Activated CD4-positive, alpha-beta T cell treated with anti-CD3 and anti-CD28 coated beads, Interleukin-2, amount 50 U/mL, for 4 hours (primary cell): ENCODE results near the gene REEP3.
"Not testable (repeated sequence)": the region's sequence is repeated elsewhere in the genome, so short reads cannot be mapped to it uniquely, and the experiment has no call there.

Source experiments
- DNase-seq, 2 experiments: peaks; one replicate each; pipeline ENCODE4 v3.0.0-alpha.2; 2020

The REEP3 gene, protein sequence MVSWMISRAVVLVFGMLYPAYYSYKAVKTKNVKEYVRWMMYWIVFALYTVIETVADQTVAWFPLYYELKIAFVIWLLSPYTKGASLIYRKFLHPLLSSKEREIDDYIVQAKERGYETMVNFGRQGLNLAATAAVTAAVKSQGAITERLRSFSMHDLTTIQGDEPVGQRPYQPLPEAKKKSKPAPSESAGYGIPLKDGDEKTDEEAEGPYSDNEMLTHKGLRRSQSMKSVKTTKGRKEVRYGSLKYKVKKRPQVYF

DNA sequence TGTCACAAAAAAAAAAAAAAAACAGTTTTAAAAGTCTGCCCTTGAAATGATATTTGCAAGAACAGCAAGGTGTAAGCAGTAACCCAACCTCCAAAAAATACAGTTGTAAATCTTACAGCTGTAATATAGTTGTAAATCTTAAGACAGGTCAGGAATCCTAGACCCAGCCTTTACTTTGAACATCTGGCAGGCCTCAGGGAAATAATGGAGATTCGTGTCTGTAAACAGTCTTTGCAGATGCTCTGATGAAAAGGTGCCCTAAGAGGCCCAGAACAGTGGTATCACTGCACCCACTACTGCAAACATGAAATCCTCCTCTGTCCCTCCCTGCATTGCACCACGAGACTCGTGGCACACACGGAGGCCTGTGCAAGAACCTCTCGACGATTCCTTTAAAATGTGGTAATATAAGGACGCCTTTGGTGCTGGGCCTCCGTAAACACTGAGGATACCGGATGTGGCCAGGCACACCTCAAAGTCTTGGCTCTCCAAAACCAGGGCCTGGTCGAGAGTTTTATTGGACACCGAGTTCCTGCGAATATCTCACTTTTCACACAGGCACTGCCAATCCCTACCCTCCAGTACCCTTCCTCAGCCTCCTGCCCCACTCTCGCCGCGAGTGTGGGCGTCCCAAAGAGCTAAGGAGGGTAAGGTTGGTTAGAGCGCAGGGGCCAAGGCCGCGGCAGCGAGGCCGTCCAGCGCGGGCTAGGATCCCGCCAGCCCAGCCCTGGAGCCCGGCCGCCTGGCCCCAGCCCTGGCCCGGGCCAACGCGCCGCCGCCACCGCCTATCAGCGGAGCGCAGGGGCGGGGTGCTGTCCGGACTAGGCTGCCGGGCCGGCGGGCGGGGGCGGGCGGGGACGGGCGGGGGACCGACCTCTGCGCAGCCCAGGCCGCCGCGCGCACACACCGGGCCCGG, at the start of gene REEP3:
TSS of gene REEP3 (plus strand) at position 902 of the 916 bp plus-strand sequence. CDS start 145 bp downstream, outside the sequence.
- DNase-seq = peak; percentile 6 to 12

DNA sequence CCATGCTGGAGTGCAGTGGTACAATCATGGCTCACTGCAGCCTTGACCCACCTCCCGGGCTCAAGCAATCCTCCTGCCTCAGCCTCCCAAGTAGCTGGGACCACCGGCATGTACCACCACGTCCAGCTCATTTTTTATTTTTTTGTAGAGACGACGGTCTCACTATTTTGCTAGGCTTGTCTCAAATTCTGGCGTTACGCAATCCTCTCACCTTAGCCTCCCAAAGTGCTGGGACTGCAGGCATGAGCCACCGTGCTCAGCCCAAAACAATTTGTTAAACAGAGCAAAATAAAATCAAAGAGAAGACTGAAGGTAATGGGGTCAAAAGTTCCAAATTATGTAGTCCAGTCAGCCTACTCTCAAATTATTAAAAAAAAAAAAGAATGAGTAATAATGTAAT, 46.7 kb upstream of the REEP3 start:
- no peak for DNase-seq

DNA sequence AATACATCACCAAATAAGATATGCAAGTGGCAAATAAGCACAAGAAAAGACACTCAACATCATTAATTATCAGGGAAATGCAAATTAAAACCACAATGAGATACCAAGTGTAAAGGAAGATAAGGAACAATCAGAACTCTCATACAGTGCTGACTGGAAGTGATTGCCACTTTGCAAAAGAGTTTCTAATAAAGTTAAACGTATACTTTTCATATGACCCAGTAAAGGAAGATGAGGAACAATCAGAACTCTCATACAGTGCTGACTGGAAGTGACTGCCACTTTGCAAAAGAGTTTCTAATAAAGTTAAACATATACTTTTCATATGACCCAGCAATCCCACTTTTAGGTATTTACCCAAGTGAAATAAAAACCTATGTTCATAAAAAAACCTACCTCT, 43.3 kb upstream of the REEP3 start:
- DNase-seq = no peak

DNA sequence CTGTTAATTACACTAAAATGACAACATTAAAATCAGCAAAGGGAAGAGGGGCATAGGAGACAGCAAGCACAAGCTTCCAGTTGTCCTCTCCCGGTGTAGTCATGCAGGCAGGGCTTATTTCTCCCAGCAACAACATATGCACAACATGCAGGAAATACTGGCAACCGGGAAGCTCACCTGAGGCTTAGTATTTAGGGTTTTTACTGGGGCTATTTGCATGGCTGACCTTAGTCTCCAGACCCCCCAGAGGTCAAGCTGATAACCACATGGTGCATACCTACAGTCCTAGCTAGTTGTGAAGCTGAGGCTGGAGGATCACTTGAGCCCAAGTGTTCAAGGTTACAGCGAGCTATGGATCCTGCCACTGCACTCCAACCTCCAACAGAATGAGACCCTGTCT, 42.6 kb upstream of the REEP3 start:
- no peak for DNase-seq

DNA sequence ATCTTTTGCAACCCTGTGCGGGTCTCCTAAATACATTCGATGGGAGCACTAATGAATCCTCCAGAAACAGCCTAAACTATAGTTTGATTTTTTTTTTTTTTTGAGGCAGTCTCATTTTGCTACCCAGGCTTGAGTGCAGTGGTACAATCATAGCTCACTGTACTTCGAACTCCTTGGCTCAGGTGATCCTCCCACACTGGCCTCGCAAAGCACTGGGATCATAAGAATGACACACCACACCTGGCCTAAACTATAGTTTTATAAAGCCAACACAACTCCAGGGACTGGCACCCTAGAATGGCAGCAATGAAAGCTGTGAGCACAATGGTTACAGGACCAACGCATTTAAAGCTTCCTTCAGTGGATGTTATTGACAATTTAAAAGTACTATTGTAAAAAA, 41.0 kb upstream of the REEP3 start:
- DNase-seq = no peak

DNA sequence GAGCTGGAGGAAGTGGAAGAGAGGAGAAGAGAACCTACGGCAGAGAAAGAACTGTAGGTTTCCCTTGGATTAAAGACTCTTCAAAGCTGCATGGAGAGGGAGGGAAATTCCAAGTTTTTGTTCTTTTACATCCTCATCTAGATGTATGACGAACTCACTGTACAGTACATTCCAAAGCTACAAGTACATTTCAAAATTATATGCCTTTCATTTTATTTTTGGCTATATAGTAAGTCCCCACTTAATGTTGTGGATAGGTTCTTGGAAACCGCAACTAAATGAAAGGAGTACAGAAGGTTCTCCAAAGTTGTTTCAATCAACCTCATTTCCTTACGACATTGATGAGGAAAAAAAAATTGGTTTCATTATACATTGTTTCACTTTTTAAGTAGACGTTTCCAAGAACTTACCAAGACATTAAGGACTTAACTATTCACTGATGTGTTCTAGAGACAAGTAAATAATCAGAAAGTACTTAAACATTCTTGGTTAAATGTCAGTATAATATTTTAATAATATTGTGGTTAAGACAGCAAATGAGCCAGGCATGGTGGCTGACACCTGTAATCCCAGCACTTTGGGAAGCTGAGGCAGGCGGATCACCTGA, 39.3 kb upstream of the REEP3 start:
- DNase-seq = no peak

DNA sequence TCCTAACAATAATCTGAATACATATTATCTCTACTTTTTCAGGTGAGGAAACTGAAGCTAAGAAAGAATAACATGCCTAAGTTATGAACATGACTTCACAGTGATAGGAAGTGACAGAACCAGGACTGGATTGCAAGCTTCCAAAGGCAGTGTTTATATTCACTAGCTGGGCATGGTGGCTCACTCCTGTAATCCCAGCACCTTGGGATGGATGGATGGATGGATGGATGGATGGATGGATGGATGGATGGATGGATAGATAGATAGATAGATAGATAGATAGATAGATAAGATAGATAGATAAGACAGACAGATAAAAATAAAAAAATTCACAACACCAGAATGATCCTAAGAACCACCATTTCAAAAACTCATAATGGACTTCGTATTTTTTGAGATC, 37.2 kb upstream of the REEP3 start:
- DNase-seq = no peak

DNA sequence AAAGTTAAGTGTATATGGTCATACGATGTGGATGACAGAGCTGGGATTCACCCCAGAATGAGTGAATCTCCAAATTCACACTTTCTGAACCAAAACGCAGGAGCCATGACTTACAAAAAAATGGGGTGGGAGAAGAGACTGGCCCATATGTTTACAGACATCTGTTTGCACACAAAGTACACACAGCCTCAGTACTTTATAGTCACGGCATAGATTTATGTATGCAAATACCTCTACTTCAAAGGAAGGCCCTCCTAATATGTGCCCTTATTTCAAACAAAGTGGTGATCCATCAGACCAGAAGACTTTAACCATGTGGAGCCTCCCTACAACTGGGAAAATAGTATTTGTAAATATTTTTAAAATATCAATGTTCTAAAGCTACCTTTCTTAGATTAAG, 33.2 kb upstream of the REEP3 start:
- DNase-seq = no peak

DNA sequence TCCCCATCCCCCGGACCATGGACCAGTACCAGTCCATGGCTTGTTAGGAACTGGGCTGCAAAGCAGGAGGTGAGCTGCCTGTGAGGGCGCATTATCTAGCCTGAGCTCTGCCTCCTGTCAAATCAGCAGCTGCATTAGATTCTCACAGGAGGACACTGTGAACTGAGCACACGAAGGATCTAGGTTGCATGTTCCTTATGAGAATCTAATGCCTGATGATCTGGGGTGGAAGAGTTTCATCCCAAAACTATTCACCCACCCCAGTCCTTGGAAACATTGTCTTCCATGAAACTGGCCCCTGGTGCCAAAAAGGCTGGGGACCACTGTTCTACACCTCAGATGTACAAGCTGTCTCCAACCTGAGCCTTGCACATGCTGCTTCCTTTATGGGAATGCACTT, 31.4 kb upstream of the REEP3 start:
- no peak for DNase-seq

DNA sequence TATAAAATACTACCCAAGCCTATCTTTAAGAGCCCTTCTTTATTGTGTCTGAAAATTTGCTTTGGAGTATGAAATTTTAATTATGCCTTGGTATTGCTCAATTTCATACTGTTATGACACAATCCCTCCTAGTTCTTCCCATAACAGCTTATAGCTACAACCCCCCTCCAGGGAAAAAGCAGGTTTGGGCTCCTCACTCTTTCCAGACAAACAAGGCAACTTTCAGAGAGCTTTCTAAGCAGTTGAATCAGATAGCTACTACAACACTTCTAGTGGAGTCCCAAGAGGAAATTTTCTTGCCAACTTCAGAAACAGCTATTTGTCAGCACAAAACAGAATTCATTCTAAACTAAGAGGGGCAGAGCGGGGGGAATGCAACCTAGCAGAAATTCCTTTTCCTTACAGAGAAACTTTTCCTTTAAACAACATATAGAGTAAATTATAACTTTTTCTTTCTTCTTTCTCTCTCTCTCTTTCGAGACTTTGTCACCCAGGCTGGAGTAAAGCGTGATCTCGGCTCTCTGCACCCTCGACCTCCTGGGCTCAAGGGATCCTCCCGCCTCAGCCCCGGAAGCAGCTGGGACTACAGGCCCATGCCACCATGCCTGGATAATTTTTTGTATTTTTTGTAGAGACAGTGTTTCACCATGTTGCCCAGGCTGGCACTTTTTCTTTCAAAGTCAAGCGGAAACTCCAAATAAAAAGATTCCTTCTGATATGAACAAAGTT, 29.4 kb upstream of the REEP3 start:
- DNase-seq = no peak

DNA sequence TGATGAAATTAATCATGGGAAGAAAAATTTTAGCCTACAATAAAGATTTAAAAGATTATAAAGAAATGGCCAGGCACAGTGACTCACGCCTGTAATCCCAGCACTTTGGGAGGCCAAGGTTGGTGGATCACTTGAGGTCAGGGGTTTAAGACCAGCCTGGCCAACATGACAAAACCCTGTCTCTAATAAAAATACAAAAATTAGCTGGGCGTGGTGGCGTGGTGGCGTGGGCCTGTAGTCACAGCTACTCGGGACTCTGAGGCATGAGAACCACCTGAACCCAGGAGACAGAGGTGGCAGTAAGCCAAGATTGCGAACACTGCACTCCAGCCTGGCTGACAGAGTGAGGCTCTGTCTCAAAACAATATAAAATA, 28.9 kb upstream of the REEP3 start:
- not testable (repeated sequence) for DNase-seq

DNA sequence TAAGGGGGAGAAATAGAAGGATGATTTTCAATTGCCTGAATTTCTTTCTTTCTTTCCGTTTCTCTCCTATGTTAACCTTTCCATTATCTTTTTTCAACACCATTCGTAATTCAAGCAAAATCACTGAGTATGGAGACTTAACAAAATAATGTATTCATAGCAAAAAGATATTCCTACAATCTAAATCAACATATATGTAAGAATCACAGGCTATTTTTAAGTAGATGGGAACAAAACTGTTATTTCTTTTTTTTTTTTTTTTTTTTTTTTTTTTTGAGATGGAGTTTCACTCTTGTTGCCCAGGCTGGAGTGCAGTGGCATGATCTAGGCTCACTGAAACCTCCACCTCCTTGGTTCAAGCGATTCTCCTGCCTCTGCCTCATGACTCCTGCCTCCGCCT, 28.2 kb upstream of the REEP3 start:
- no peak for DNase-seq

DNA sequence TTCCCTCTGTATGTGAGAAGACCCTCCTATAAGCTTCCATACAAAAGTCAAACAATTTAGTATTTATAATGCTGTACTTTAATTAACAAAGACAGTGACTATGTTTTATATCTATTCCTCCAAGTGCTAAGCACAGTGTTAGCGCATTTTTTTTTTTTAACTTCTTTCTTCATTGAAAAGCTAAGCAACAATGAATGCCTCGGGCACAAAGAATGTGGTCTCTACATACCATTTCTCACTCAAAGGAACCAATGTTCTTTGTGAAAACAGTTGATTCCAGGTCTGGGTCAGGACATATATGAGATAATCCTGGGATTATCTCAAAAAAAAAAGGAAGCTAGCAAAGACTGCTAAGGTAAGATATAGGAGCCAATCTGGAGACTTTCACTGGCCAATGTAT, 26.2 kb upstream of the REEP3 start:
- DNase-seq = no peak

DNA sequence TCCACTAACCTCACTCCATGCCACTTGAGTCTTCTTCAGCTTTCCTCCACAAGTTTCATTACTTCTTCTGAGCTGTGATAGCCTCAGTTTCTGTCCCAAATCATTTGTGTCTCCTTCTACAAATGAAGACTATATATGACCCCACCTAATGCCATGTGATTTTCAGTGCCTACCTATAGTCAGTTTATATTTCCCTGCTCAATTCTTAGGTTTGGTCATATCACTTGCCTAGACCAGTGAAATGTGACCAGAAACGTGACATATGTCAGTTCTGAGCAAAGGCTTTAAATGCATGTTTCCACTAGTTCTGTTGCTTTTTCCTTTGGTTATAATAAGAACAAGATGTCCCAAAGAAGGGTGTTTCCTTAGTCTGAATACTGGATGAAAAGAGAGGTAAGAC, 24.6 kb upstream of the REEP3 start:
- DNase-seq = no peak

DNA sequence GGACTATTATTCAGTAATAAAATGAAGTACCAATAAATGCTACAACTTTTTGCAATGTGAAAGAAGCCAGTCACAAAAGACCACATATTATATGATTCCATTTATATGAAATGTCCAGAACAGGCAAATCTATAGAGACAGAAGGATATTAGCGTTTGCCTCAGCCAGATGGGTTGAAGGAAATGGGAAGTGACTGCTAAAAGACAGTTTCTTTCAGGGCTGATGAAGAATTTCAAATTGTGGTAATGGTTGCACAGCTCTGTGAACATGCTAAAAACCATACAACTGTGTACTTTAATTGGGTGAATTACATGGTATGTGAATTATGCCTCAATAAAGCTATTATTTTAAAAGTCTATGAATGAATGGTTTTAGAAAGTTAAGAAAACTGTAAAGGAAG, 23.9 kb upstream of the REEP3 start:
- no peak for DNase-seq

DNA sequence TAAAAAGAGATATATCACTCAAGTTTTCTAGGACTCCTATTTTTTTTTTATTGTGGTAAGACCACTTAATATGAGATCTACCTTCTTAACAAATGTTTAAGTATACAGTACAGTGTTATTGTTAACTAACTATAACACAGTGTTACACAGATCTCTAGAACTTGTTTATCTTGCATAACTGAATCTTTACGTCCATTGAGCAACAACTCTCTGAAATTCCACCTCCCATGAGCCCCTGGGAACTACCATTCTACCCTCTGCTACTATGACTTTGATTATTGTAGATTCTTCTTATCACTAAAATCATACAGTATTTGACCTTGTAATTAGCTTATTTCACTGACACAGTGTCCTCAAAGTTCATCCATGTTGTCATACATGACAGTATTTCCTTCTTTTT, 22.5 kb upstream of the REEP3 start:
- no peak for DNase-seq

DNA sequence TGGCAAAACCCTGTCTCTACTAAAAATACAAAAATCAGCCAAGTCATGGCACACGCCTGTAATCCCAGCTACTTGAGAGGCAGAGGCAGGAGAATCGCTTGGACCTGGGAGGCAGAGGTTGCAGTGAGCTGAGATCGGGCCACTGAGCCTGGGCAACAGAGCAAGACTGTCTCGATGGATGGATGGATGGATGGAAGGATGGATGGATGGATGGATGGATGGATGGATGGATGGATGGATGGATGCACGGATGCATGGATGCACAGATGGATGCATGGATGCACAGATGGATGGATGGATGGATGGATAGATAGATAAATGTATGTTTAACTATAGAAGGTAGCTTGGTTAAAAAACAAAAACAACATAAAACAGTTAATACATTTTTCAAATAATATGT, 20.6 kb upstream of the REEP3 start:
- not testable (repeated sequence) for DNase-seq

DNA sequence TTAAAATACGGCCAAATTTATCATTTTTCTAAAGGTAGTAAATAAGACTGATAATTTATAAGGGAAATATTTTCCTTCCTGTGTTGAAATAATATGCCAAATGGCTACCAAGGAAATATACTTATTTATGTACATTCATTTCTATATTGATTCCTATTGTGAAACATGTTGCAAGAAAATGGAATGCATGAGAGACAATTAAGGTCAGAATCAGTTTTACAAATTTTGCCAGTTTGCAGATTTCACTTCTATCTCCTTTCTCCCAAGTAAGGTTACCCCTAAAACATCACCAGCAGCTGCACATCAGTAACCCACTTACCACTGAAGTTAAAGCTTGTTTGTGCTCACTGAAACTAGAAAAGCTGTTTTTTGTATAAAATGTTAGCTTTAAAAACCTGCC, 19.2 kb upstream of the REEP3 start:
- no peak for DNase-seq

DNA sequence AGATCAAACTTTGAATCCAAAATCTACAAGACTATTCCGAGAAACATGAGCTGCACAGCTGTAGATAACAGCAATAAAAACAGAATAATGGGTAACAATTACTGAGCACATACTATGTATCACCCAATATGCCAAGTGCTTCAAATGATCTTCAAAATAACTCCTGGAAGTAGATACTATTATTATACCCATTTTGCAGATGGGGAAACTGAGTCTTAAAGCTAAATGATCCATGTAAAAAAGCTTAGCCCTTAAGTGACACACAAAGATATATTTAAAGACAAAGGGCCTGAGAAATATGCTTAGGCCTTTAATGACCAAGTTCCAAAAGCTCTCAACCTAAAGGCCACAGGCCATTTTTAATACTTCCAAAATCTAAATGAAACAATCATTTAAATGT, 18.4 kb upstream of the REEP3 start:
- no peak for DNase-seq

DNA sequence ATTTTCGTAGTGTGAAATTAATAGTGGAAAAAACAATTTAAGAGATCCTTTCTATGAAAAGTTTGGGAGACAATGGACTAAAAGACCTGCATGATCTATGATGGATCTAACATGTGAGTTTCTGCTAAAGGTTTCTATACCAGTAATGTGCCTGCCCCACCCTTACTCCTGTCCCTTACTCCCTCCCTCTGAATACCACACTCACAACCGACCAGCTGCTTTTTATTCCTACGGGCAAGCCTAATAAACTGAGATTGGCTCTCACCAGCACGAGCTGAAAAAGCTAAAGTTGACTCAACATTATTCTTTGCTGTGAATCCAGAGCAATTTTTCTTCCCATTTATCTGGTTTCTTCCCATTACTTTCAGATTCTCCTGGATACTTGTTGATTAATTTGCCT, 17.8 kb upstream of the REEP3 start:
- no peak for DNase-seq

DNA sequence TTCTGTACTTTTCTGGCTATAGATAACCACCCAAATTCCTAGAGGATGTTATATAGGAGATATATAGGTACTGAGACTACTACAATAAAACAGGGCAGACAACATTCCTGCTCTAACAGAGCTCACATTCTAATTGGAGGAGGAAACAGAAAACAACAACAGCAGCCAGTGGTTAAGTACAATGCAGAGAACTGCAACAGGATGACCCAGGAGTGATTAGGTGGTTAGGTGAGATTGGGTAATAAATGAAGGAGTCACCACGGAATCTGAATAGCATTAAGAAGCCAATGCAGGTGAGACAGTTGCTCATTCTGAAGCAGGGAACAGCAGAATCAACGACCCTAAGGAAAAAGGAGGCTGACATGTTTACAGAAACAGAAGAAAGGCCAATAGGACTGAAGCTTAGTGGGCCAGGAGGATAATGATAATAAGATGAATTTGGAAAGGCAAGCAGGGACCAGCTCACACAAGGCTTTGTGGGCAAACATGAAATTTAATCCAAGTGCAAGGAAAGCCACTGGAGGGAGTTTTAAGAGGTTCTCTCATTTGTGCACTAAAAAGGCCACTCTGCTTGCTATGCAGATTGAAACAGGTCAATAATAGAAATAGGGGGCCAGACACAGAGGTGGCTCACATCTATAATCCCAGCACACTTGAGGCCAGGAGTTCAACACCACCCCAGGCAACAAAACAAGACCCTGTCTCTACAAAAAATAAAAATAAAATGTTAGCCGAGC, 16.9 kb upstream of the REEP3 start:
- DNase-seq = no peak

DNA sequence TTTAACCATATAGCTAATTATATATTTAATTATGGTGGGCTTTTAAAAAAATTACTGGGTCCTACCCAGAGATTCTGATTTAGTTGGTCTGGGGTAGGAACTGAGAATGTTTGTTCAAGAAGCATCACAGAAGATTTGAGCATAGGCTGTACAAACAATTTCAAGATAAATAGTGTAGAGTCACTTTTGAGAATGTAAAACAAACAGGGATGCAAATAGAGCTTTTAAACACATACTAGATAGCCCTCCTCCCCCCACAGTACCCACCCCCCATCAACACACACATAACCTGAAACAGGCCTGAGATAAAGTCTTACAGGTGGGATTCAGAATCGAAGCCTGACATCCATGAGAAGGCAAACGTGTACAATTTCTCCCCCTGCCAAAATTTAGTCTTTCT, 15.6 kb upstream of the REEP3 start:
- DNase-seq = no peak

DNA sequence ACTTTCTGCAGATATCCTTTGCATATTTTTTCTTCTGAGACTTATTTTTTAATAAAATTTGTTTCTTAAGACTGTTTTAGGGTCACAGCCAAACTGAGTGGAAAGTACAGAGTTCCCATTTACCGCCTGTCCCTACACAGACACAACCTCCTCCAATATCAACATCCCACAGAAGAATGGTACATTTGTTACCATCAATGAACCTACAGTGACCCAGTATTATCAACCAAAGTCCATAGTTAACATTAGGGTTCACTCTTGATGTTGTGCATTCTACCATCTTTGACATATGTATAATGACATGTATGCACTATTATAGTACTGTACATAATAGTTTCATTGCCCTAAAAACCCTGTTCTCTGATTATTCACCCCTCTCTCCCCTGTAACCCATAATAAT, 14.6 kb upstream of the REEP3 start:
- no peak for DNase-seq
